ENCODE measurements around the gene MTCL1.

- TF ChIP-seq CTCF (IDR thresholded peaks at IDR 0.05 in 2 of 3, conservative IDR thresholded peaks at IDR 0.05 in 1 of 3; ENCODE audit: borderline replicate concordance in 1 of 3, insufficient read depth in 1 of 3, low read depth in 2 of 3, low read length in 2 of 3) (no peak), SP1 (IDR thresholded peaks at IDR 0.05; ENCODE audit: low read depth) (no peak), ZBTB33 (IDR thresholded peaks at IDR 0.05; ENCODE audit: extremely low read depth, insufficient replicate concordance, low read length) (no peak), CBX3 (IDR thresholded peaks at IDR 0.05; ENCODE audit: low read depth) (no peak), JUND (IDR thresholded peaks at IDR 0.05) (no peak), POLR2A (IDR thresholded peaks at IDR 0.05; ENCODE audit: borderline replicate concordance, extremely low read depth, insufficient read depth, insufficient read length) (no peak), EZH2 (IDR thresholded peaks at IDR 0.05) (no peak), ATF3 (IDR thresholded peaks at IDR 0.05) (no peak), RAD21 (IDR thresholded peaks at IDR 0.05; ENCODE audit: low read depth) (no peak), SIN3A (IDR thresholded peaks at IDR 0.05; ENCODE audit: low read depth) (no peak), ZNF274 (IDR thresholded peaks at IDR 0.05; ENCODE audit: low read depth, low read length) (no peak), CEBPB (IDR thresholded peaks at IDR 0.05; ENCODE audit: low read depth) (no peak), TCF7L2 (IDR thresholded peaks at IDR 0.05; ENCODE audit: borderline replicate concordance, extremely low read depth, insufficient read depth, insufficient read length) (no peak), MAX (IDR thresholded peaks at IDR 0.05) (no peak)
Measured at GRCh38 chr18:8657050-8657820, 48.1 kb upstream of the MTCL1 start.

All from HCT116 (cell line).